Neural cell (in vitro differentiated cells): ENCODE results near the gene TOX2. TPM values are rescaled to one million over a fixed set of nuclear protein-coding genes. Genes with fewer than 3 reads are reported as not detected.

ENCODE experiments used
- H2AFZ ChIP-seq: fragments of 200-600, 300-800 bp; sonication (generic), shearing (Covaris generic); 2 replicates; pipeline ENCODE4 v1.6.0; 2014; ENCODE audit warnings: low read depth, mild to moderate bottlenecking, antibody characterized with exemption, low read length, moderate library complexity
- H3F3A ChIP-seq: fragments of 200-600 bp; shearing (Covaris generic); 2 replicates; pipeline ENCODE4 v1.6.1; 2016; ENCODE audit warnings: mild to moderate bottlenecking, moderate library complexity, mixed read lengths, antibody characterized with exemption, low read length; ENCODE audit not compliant: insufficient read depth, poor library complexity, severe bottlenecking
- H3K27ac ChIP-seq: fragments of 200-600, 300-800 bp; sonication (generic), shearing (Covaris generic); 2 replicates; pipeline ENCODE4 v1.5.1; 2014; ENCODE audit warnings: mild to moderate bottlenecking, low read length, moderate library complexity
- H3K27me3 ChIP-seq: fragments of 300-800, 200-600 bp; sonication (generic), shearing (Covaris generic); 2 replicates; pipeline ENCODE4 v1.6.0; 2014; ENCODE audit warnings: mild to moderate bottlenecking, low read depth, low read length, moderate library complexity; ENCODE audit not compliant: insufficient read depth
- H3K36me3 ChIP-seq: fragments of 300-800, 200-600 bp; sonication (generic), shearing (Covaris generic); 2 replicates; pipeline ENCODE4 v1.5.1; 2014; ENCODE audit warnings: mild to moderate bottlenecking, antibody characterized with exemption, low read length, moderate library complexity; ENCODE audit not compliant: insufficient read depth
- H3K4me2 ChIP-seq: fragments of 300-800, 200-600 bp; sonication (generic), shearing (Covaris generic); 2 replicates; pipeline ENCODE4 v1.6.0; 2014; ENCODE audit warnings: mild to moderate bottlenecking, low read length
- H3K4me3 ChIP-seq: fragments of 300-800, 200-600 bp; sonication (generic), shearing (Covaris generic); 2 replicates; pipeline ENCODE4 v1.5.1; 2014; ENCODE audit warnings: mild to moderate bottlenecking, low read length, moderate library complexity
- H3K79me2 ChIP-seq: fragments of 200-600 bp; shearing (Covaris generic); replicated peaks from 2 replicates; pipeline ENCODE4 v1.6.0; 2014; ENCODE audit warnings: mild to moderate bottlenecking, low read length, moderate library complexity; ENCODE audit not compliant: insufficient read depth
- H3K9ac ChIP-seq: fragments of 300-800, 200-600 bp; sonication (generic), shearing (Covaris generic); 2 replicates; pipeline ENCODE4 v1.6.1; 2016; ENCODE audit warnings: mild to moderate bottlenecking, low read length, mixed read lengths
- H3K9me2 ChIP-seq: fragments of 200-600 bp; shearing (Covaris generic); 2 replicates; pipeline ENCODE4 v1.6.1; 2016; ENCODE audit warnings: mild to moderate bottlenecking, low read length, mixed read lengths; ENCODE audit not compliant: insufficient read depth
- H3K9me3 ChIP-seq: fragments of 200-600, 300-800 bp; sonication (generic), shearing (Covaris generic); 2 replicates; pipeline ENCODE4 v1.6.1; 2016; ENCODE audit warnings: mild to moderate bottlenecking, mixed run types, low read length, moderate library complexity, mixed read lengths
- H4K20me1 ChIP-seq: fragments of 200-600 bp; shearing (Covaris generic); 2 replicates; pipeline ENCODE4 v1.6.1; 2016; ENCODE audit warnings: mild to moderate bottlenecking, mixed run types; ENCODE audit not compliant: insufficient read depth
- EP300 ChIP-seq: fragments of 450-650 bp; conservative IDR thresholded peaks from 2 replicates; pipeline ENCODE4 v1.6.1; 2014; ENCODE audit warnings: antibody characterized with exemption, mild to moderate bottlenecking, moderate library complexity; ENCODE audit not compliant: poor library complexity, severe bottlenecking
- EZH2 ChIP-seq: fragments of 200-600, 300-800 bp; shearing (Covaris generic), sonication (generic); IDR thresholded peaks from 2 replicates; pipeline ENCODE4 v1.6.1; 2014; ENCODE audit warnings: antibody characterized with exemption, low read length, borderline replicate concordance, mild to moderate bottlenecking; ENCODE audit not compliant: insufficient read depth, poor library complexity, severe bottlenecking
- MXI1 ChIP-seq: fragments of 450-650 bp; conservative IDR thresholded peaks from 2 replicates; pipeline ENCODE4 v1.6.1; 2014; ENCODE audit warnings: antibody characterized with exemption, mild to moderate bottlenecking; ENCODE audit not compliant: poor library complexity, severe bottlenecking
- POLR2AphosphoS5 ChIP-seq: IDR thresholded peaks from 2 replicates; pipeline ENCODE4 v1.6.1; 2012
- RAD21 ChIP-seq: fragments of 450-650 bp; conservative IDR thresholded peaks from 2 replicates; pipeline ENCODE4 v1.6.1; 2014; ENCODE audit warnings: antibody characterized with exemption, mild to moderate bottlenecking, moderate library complexity
- SMC3 ChIP-seq: fragments of 450-650 bp; conservative IDR thresholded peaks from 2 replicates; pipeline ENCODE4 v1.6.1; 2014; ENCODE audit warnings: antibody characterized with exemption, mild to moderate bottlenecking, moderate library complexity; ENCODE audit not compliant: poor library complexity
- TAF1 ChIP-seq: IDR thresholded peaks from 2 replicates; pipeline ENCODE4 v1.6.1; 2012; ENCODE audit warnings: low read depth
- polyA plus RNA-seq: library from polyadenylated mRNA; depleted of rRNA; stranded (reverse); fragments of >200 nt; gene quantifications from 2 replicates; pipeline ENCODE4 v1.2.3, GENCODE V29; 2014
- TF ChIP-seq, protein P1 (sequence below): IDR thresholded peaks from 2 replicates; pipeline ENCODE4 v1.6.1; 2012; ENCODE audit warnings: borderline replicate concordance
- TF ChIP-seq, protein P2 (sequence below): fragments of 450-650 bp; IDR thresholded peaks from 2 replicates; pipeline ENCODE4 v1.5.1; 2014; ENCODE audit warnings: antibody characterized with exemption, mild to moderate bottlenecking, moderate library complexity; ENCODE audit not compliant: poor library complexity, severe bottlenecking

TOX2 gene
- polyA plus RNA-seq, 1 donor from 2014 or later = 0.89 TPM

DNA sequence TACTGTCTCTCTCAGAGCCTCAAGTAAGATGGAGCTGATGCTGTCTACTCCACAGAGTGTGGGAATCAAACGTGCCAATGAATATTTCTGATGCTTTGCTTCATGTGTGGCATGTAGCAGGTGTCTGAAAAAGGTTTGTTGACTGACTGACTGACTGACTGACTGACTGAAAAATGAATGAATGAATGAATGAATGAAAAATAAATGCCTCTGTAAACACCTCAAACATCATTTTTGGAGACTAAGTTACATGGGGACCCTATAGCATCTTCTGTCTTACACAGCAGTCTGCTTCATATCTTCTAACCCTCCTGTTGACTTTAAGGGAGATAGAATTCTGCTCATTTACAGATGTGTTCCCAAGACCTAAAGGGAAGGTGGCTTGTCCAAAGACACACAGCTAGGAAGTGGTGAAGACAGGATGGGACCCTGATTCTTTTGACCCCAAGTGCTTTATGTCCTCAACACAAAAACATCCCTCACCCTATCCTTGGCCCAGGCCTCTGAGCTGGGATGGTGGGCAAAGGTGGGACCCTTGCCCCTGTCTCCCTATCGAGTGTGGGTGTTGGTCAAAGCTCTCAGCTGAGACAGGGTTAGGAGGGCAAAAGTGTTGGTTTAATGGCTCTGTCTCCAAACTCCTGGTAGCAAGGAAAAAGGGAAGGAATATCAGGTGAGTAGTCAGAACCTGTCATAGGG lies 104.4 kb downstream of the TOX2 start:
- H3K36me3 ChIP-seq = no peaks in the 10 kb centered on the region
- H3K79me2 ChIP-seq = no peaks in the 10 kb centered on the region
- no peaks in the 10 kb centered on the region for H3K27me3 ChIP-seq
- no peak overlapping the region for H3K4me3 ChIP-seq
- TF ChIP-seq, protein P1, sequence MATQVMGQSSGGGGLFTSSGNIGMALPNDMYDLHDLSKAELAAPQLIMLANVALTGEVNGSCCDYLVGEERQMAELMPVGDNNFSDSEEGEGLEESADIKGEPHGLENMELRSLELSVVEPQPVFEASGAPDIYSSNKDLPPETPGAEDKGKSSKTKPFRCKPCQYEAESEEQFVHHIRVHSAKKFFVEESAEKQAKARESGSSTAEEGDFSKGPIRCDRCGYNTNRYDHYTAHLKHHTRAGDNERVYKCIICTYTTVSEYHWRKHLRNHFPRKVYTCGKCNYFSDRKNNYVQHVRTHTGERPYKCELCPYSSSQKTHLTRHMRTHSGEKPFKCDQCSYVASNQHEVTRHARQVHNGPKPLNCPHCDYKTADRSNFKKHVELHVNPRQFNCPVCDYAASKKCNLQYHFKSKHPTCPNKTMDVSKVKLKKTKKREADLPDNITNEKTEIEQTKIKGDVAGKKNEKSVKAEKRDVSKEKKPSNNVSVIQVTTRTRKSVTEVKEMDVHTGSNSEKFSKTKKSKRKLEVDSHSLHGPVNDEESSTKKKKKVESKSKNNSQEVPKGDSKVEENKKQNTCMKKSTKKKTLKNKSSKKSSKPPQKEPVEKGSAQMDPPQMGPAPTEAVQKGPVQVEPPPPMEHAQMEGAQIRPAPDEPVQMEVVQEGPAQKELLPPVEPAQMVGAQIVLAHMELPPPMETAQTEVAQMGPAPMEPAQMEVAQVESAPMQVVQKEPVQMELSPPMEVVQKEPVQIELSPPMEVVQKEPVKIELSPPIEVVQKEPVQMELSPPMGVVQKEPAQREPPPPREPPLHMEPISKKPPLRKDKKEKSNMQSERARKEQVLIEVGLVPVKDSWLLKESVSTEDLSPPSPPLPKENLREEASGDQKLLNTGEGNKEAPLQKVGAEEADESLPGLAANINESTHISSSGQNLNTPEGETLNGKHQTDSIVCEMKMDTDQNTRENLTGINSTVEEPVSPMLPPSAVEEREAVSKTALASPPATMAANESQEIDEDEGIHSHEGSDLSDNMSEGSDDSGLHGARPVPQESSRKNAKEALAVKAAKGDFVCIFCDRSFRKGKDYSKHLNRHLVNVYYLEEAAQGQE = no peak
- TF ChIP-seq EZH2 (no peak), RAD21 (no peak), SMC3 (no peak), POLR2AphosphoS5 (no peak), EP300 (no peak)
- TF ChIP-seq, protein P2, sequence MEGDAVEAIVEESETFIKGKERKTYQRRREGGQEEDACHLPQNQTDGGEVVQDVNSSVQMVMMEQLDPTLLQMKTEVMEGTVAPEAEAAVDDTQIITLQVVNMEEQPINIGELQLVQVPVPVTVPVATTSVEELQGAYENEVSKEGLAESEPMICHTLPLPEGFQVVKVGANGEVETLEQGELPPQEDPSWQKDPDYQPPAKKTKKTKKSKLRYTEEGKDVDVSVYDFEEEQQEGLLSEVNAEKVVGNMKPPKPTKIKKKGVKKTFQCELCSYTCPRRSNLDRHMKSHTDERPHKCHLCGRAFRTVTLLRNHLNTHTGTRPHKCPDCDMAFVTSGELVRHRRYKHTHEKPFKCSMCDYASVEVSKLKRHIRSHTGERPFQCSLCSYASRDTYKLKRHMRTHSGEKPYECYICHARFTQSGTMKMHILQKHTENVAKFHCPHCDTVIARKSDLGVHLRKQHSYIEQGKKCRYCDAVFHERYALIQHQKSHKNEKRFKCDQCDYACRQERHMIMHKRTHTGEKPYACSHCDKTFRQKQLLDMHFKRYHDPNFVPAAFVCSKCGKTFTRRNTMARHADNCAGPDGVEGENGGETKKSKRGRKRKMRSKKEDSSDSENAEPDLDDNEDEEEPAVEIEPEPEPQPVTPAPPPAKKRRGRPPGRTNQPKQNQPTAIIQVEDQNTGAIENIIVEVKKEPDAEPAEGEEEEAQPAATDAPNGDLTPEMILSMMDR = no peak
- H2AFZ ChIP-seq = no peak overlapping the region
- no peak overlapping the region for H3K4me2 ChIP-seq
- H3K9me3 ChIP-seq = no peaks in the 10 kb centered on the region
- no peak overlapping the region for H3K9ac ChIP-seq
- H3K27ac ChIP-seq = no peak overlapping the region
- H4K20me1 ChIP-seq = no peaks in the 10 kb centered on the region
- H3F3A ChIP-seq = no peaks in the 10 kb centered on the region
- H3K9me2 ChIP-seq = no peaks in the 10 kb centered on the region

DNA sequence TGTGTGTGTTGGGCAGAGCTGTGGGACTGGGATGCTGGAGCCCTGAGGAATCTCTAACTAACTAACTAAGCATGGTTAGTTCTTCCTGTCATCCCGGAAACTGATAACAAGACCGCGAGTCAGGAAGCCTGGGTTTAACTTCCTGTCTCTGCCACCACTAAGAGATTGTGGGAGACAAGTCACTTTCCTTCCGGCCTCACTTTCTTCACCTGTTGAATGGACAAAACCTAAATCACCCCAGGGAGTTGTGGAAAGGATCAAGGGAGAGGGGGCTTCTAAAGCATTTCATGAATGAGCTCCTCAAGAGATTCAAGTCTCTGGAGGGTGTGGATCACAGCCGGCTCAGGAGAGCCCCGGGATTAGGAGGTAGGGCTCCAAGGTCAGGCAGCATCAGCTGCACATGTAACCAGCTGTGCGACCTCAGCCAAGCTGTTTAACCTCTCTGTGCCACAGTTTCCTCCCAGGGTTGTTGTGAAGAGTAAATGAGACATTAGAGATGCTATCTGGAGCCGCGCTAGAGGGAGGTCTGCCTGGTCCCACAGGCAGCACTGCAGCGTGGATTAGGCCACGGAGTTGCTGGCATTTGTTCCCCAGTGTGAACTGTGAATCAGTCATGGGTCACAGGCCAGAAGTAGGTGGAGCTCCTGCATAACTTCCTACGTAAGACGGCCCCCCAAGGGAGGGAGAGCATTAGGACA lies 105.1 kb downstream of the TOX2 start:
- Histone ChIP-seq H3K36me3 (no peaks in the 10 kb centered on the region), H3K27me3 (no peaks in the 10 kb centered on the region), H3K9me3 (no peaks in the 10 kb centered on the region), H2AFZ (no peak overlapping the region), H4K20me1 (no peaks in the 10 kb centered on the region), H3F3A (no peaks in the 10 kb centered on the region), H3K4me3 (no peak overlapping the region), H3K9ac (no peak overlapping the region), H3K4me2 (no peak overlapping the region), H3K79me2 (no peaks in the 10 kb centered on the region), H3K27ac (no peak overlapping the region), H3K9me2 (no peaks in the 10 kb centered on the region)
- no peak for TF ChIP-seq EZH2
- no peak for TF ChIP-seq TAF1
- TF ChIP-seq, protein P2 = no peak
- TF ChIP-seq POLR2AphosphoS5 = no peak
- TF ChIP-seq MXI1 = no peak
- TF ChIP-seq, protein P1 = no peak
- no peak for TF ChIP-seq EP300
- TF ChIP-seq SMC3 = no peak
